LoVo (cell line): ENCODE data around the gene RDH13.
"Not testable (repeated sequence)": the region's sequence is repeated elsewhere in the genome, so short reads cannot be mapped to it uniquely, and the experiment has no call there.

Experiments used
- DNase-seq: peaks from one replicate; pipeline ENCODE4 v3.0.0-alpha.2; 2016; ENCODE audit warnings: low spot score

The RDH13 gene

DNA sequence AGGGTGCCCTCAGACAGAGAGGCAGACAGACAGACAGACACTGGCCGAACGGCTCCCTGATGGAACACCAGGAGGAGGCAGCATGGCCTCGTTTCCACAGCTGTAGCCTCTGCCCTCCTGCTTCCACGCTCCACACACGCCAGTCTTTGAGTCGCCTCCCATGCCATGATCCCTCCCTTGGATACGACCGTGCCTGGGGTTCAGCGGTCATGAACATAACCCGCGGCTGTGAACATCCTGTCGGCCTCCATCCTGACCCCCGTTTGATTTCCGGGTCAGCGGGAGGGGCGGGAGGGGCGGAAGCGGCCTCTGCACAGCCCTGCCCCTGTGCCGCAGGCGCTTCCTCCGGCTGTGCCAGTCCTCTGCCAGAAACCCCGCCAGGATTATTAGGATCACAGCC lies 48.2 kb downstream of the RDH13 start:
- no peak for DNase-seq

DNA sequence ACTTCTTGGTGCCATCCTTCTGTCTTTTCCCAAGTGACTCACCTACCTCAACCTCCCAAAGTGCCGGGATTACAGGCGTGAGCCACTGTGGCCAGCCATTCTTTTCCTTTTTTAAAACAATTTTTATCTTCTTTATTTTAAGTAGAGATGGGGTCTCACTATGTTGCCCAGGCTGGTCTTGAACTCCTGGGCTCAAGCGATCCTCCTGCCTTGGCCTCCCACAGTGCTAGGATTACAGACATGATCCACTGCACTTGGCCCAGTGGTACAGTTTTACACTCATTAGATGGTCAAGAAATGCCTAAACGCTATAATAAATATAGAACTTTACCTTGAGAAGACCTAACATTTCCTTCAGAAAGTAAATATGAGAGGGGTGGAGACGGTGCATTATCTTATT lies 49.4 kb downstream of the RDH13 start:
- no peak for DNase-seq

DNA sequence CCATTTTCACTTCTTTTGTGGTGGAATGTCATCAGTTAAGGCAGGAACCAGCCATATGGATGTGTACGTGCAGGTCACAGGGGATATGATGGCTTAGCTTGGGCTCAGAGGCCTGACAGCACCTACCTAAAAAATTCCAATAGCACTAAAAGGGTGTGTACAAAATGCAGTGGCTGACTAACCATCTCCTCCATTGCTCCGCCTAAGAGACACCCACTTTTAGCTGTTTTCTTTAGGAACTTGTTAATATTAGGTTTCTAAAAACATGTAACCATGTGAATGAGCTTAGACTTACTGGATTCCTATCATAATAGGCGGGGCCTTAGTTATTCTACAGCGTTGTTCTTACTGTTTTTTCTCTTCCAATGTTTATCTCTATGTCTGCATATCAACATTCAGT lies 50.6 kb downstream of the RDH13 start:
- DNase-seq, result no peak

DNA sequence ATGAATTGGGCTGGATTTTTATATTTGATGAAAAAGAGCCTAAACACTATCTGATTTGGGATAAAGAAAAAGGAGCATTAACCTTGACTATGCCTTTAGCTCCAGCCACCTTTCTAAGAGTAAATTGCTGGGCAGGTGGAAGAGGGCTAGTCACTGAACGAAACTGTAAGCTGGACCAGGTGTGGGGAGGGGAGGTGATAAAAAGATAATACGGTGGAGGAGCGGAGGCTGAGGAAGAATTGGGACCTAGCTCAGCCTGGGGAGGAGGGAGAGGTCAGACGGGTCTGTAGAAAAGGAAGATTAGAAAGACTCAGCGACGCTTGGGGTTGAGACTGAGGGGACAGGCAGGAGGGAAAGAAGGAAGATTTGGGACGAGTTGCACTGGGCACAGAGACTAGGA lies 52.4 kb downstream of the RDH13 start:
- not testable (repeated sequence) for DNase-seq

DNA sequence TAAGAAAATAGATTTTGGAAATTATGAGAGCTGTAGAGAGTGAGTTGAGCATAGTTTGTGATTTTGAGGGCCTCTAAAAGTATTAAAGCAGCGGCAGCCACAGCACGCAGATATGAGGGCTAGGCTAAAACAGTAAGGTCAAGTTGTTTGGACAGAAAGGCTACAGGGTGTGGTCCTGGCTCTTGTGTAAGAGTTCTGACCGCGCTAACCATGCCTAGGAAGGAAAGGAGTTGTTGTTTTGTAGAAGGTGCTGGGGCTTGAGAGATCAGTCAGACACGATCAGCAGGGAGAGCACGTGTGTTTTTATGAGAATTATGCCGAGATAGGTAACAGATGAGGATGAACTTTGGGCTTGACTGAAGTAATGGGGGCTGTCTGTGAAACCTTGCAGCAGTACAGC lies 54.2 kb downstream of the RDH13 start:
- not testable (repeated sequence) for DNase-seq

DNA sequence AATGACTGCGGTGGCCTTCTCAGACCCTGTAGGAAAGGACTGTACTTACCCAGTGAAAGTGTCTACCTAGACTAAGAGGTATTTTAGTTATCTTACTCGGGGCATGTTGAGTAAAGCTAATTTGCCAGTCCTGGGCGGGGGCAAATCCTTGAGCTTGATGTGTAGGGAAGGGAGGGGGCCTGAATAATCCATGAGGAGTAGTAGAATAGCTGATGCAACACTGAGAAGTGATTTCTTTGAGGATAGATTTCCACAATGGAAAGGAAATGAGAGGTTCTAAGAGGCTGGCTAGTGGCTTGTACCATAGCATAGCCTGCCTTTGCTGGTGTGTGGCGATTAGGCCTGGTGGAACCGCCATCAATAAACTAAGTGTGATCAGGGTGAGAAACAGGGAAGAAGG lies 54.8 kb downstream of the RDH13 start:
- not testable (repeated sequence) for DNase-seq

DNA sequence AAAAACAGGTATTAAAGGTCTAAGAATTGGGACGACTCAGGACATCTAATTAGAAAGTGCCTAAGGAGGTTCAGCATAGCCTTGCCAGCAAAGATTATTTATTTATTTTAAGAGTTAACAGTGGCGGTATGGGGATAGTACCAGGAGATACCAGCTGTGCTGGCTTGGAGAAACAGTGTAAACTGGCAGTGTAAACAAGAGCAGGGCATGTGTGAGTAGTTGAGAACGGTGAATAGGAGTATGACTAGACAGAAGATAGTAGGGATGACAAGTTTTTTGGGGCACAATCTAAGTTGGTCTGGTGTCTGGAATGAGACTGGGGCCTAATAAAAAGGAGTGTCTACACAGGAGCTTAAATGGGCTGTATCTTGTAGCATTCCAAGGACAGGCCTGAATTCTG lies 55.4 kb downstream of the RDH13 start:
- DNase-seq, result not testable (repeated sequence)

DNA sequence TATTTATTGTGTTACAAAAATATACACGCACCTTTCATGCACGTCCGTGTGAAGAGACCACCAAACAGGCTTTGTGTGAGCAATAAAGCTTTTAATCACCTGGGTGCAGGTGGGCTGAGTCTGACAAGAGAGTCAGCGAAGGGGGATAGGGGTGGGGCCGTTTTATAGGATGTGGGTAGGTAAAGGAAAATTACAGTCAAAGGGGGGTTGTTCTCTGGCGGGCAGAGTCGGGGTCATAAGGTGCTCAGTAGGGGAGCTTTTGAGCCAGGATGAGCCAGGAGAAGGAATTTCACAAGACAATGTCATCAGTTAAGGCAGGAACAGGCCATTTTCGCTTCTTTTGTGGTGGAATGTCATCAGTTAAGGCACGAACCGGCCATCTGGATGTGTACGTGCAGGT lies 56.2 kb downstream of the RDH13 start:
- not testable (repeated sequence) for DNase-seq

DNA sequence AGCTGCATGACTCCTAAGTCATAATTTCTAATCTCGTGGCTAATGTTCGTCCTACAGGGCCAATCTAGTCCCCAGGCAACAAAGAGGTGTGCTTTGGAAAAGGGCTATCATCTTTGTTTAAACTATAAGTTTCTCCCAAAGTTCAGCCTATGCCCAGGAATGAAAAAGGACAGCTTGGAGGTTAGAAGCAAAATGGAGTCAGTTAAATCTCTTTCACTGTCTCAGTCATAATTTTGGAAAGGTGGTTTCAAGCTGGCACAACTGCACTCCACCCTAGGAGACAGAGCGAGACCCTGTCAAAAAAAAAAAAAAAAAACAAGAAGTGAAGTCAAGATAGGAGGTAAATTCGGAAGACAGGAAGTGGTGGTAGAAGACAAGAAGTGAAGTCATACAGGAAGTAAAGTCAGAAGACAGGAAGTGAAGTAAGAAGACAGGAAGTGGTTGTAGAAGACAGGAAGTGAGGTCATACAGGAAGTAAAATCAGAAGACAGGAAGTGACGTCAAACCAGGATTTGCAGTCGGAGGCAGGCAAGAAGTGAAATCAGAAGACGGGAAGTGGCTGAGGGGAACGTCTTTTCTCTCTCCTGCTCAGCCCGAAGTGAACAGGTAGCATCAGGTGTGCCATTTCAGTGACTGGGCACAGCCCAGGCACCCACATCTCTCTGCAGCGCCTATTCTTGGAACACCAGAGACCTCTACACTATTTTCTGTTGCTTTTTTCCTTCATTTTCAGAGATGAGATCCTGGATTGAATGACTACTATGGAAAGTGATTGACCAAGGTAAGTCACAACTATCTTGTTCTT lies 57.1 kb downstream of the RDH13 start:
- peak; percentile 46 for DNase-seq

DNA sequence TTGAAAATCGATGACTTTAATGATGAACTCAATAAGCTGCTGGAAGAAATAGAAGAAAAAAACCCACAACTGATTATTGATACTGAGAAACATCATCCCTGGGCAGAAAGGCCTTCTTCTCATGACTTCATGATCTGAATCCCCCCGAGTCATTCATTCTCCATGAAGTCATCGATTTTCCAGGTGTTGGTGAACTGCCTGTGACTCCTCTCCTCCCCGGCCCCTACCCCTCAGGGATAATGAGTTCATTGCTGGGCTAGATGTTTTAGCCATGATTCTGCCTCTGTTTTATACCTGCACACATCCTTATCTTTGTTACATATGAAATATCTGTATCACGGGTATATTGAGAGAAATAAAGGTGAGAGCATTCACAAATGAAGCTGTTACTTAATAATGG lies 62.2 kb downstream of the RDH13 start:
- DNase-seq, result no peak

DNA sequence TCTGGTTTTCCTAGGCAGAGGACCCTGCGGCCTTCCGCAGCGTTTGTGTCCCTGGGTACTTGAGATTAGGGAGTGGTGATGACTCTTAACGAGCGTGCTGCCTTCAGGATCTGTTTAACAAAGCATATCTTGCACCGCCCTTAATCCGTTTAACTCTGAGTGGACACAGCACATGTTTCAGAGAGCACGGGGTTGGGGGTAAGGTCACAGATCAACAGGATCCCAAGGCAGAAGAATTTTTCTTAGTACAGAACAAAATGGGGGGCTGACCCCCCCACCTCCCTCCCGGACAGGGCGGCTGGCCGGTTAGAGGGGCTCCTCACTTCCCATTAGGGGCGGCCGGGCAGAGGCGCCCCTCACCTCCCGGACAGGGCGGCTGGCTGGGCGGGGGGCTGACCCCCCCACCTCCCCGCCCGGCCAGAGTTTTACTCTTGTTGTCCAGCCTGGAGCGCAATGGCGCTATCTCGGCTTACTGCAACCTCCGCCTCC lies 64.2 kb downstream of the RDH13 start:
- not testable (repeated sequence) for DNase-seq

DNA sequence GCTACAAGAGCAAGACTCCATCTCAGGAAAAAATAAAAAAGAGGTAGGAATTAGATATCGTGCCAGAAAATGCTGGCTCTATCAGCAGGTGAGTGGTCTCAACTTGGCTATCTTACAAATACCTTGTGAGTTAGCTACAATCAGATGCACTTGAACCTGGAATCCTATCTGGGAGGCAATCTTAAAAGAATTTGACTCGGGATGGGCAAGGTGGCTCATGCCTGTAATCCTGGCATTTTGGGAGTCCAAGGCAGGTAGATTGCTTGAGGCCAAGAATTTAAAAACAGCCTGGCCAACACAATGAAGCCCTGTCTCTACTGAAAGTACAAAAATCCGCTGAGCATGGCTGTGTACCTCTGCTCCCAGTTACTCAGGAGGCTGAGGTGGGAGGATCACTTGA lies 67.4 kb downstream of the RDH13 start:
- no peak for DNase-seq
